GM12872 (cell line): Measurements from ENCODE around the gene ARHGEF26.

Source experiments
- TF ChIP-seq, protein P1 (sequence below): IDR thresholded peaks from 3 replicates; pipeline ENCODE4 v1.5.1; 2011; ENCODE audit warnings: low read depth, mild to moderate bottlenecking, low read length, moderate library complexity; ENCODE audit not compliant: insufficient read depth

ARHGEF26 gene

DNA sequence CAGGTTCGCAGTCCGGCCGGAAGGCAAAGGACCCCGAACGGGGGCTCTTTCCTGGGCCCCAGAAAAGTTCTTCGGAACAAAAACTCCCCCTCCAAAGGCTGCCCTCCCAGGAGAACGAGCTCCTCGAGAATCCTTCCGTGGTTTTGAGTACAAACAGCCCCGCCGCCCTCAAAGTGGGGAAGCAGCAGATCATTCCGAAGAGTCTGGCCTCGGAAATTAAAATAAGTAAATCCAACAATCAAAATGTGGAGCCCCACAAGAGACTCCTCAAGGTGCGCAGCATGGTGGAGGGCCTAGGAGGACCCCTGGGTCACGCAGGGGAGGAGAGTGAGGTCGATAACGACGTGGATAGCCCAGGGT lies 1.3 kb downstream of the ARHGEF26 start:
- TF ChIP-seq, protein P1, sequence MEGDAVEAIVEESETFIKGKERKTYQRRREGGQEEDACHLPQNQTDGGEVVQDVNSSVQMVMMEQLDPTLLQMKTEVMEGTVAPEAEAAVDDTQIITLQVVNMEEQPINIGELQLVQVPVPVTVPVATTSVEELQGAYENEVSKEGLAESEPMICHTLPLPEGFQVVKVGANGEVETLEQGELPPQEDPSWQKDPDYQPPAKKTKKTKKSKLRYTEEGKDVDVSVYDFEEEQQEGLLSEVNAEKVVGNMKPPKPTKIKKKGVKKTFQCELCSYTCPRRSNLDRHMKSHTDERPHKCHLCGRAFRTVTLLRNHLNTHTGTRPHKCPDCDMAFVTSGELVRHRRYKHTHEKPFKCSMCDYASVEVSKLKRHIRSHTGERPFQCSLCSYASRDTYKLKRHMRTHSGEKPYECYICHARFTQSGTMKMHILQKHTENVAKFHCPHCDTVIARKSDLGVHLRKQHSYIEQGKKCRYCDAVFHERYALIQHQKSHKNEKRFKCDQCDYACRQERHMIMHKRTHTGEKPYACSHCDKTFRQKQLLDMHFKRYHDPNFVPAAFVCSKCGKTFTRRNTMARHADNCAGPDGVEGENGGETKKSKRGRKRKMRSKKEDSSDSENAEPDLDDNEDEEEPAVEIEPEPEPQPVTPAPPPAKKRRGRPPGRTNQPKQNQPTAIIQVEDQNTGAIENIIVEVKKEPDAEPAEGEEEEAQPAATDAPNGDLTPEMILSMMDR: no peak

DNA sequence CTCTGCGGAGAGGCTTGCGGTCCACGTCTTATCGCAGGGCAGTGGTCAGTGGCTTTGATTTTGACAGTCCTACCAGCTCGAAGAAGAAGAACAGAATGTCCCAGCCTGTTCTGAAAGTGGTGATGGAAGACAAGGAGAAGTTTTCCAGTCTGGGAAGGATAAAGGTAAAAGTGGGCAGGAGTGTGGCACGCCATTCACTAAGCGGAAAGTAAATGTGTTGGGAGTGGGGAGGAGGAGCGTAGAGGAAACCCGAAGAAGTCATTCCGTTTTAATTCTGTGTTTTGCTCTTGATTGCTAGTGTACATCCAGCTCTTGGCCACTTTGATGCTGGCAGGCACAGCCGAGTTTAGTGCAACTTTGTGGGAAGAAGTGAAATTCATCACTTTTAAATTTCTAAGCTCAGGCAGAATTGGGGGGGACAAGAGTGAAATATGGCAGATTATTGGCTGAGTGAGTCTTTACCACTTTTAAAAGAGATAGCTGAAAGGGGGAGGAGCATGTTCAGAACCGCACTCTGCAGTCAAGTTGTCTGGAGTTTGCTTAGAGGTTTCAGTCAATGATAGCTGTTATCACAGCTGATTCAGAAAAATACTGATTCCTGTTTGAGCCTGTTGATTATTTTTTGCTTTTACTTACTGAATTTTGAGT lies 1.8 kb downstream of the ARHGEF26 start:
- TF ChIP-seq, protein P1: no peak

DNA sequence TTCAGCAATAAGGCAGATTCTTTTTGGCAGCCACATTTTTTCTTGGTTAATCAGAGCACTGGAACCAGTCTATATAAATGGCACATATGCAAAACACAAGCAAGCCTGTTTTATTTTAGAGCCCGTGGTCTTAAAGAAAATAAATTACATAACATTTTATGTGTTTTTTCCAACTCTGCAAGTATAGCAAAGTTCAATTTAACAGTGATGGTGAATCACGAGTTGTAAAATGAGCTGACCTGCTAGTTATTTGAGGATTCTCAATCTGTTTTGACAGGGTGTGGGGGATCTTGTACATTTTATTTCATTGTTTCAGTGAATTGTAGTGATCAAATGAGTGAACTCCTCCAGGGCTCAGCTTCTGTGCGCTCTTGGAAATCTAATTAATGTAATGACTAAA lies 2.7 kb downstream of the ARHGEF26 start:
- TF ChIP-seq, protein P1: no peak

DNA sequence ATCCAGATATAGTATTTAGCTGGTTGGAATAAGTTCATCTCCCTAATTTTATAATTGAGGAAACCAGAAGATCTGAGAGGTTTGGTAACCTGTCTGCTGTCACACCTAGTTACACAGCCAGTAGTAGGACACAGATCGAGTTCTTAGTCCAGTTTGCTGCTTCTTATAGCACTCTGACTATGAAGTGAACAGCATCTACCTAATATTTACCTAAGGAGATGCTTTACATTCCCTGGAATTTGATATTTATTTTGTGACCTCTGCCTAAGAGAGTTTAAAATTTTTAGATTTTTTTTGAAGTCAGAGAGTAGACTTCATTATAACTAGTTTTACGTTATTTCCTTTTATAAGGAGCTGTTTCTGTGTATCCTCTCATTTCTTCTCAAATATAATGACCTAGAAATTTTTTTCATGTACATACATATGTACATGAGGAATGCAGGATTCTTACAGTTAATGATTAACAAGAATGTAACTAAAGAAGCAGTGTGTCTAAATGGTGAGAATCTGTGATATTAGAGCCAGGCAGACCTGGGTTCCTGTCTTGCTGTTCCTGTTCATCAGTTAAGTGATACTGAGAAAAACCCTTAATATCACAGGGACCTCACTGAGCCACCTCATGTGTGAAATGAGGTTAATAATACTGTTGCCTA lies 4.3 kb downstream of the ARHGEF26 start:
- TF ChIP-seq, protein P1: no peak

DNA sequence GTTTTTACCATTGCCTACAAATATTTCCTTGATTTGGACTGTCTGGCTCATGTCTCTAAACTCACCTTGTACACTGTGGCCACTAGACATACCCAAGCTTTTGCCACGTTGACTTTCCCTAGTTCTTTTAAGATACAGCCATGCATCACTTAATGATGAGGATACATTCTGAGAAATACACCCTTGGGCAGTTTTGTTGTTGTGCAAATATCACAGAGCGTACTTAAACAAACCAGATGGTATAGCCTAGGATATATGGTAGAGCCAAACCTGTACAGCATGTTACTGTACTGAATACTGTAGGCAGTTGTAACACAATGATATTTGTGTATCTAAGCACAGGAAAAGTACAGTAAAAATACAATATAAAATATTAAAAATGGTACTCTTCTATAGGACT lies 5.5 kb downstream of the ARHGEF26 start:
- TF ChIP-seq, protein P1: no peak

DNA sequence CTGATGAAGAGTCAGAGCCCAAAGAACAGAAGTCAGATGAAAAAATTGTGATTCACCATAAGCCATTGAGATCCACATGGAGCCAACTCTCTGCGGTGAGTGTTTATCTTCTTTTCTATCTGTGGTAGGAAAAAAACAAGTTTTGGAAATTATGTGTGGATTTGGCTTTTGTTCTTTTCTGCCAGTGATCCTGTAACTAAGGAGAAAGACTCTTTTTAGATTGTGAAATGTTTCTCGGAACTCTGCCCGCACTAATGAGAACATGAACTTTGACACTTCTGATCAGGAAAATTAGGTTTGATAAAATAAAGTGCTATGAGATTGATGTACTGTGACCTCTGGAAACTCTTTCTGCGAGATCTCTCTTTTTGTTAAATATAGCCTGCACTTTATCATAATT lies 8.4 kb downstream of the ARHGEF26 start:
- TF ChIP-seq, protein P1: no peak

DNA sequence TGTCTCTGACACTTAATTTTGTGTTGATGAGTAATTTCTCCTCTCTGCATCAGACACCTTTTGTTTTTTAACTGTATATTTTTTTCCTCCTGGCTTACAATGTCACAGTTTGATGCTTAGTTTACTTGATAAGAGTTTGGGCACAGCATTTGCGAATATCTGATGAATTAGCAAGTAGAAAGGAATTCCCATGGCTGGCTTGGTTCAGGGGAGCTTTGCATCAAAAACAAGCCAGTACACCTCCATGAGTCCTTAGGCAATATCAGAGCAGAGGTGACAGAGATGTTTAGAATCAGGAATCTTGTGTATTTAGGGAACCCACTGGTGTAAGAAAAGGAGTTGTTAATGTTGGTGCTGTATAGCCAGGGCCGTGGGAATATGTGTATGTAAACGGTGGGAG lies 9.3 kb downstream of the ARHGEF26 start:
- TF ChIP-seq, protein P1: no peak

DNA sequence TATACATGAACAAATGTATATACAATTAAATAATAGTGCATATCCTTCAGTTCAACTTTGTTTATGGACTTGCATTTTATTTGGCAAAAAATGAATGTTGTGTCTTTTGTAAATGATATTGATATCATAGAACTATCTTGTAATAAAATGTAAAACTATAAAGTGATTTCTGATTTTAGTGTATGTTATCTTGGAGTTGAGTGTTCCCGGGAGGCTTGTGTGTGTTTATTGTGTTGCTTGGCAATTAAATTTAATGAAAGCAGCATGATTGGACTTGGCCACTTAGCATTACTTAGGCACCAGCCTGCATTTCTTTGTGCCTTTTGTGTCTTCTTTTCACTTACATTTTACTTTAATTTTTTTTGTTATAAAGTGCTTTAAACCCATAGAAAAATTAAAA lies 10.6 kb downstream of the ARHGEF26 start:
- TF ChIP-seq, protein P1: no peak
